Thyroid gland (tissue), 4 donors: ENCODE results near the gene CDKL5.

Experiments used
- CTCF ChIP-seq, 6 experiments: fragments of 200-600 bp in 3 of 6; fragments of 450-650 bp in 3 of 6; sonication (generic) in 3 of 6; IDR thresholded peaks; one replicate each; pipeline ENCODE4 v1.5.1; 2016 to 2019; ENCODE audit warnings: antibody characterized with exemption in 6 of 6, mild to moderate bottlenecking in 2 of 6, inconsistent platforms in 1 of 6, moderate library complexity in 1 of 6
- POLR2A ChIP-seq, 2 donors: fragments of 450-650 bp; IDR thresholded peaks; one replicate each; pipeline ENCODE4 v1.6.1; 2017; ENCODE audit warnings: antibody characterized with exemption in 2 of 2, mild to moderate bottlenecking in 2 of 2, moderate library complexity in 1 of 2

- TF ChIP-seq POLR2A (IDR thresholded peaks at IDR 0.05) = no peak
- no peak for TF ChIP-seq CTCF (IDR thresholded peaks at IDR 0.05)
These were observed 262.6 kb downstream of the CDKL5 start for GRCh38 chrX:18687856-18688495.
